ENCODE measurements around the gene ETV3.

ETV3 gene

GRCh38 chr1:157163273-157164127 lies 25.3 kb upstream of the ETV3 start:
- peak; percentile 59 for DNase-seq

GRCh38 chr1:157162345-157162744 lies 24.1 kb upstream of the ETV3 start:
- DNase-seq: peak; percentile 23

GRCh38 chr1:157161901-157162300 lies 23.7 kb upstream of the ETV3 start:
- no peak for DNase-seq

- DNase-seq: no peak
Observed at GRCh38 chr1:157158967-157159366, 20.8 kb upstream of the ETV3 start.

GRCh38 chr1:157157501-157158190 lies 19.5 kb upstream of the ETV3 start:
- no peak for DNase-seq

- DNase-seq: peak; percentile 83
Observed at GRCh38 chr1:157156058-157156541, 17.9 kb upstream of the ETV3 start.

- DNase-seq: peak; percentile 32
Observed at GRCh38 chr1:157155658-157156057, 17.5 kb upstream of the ETV3 start.

GRCh38 chr1:157154940-157155514 lies 16.8 kb upstream of the ETV3 start:
- peak; percentile 41 for DNase-seq

- DNase-seq: no peak
Observed at GRCh38 chr1:157154291-157154690, 16.1 kb upstream of the ETV3 start.

- no peak for DNase-seq
Observed at GRCh38 chr1:157153746-157154145, 15.6 kb upstream of the ETV3 start.

GRCh38 chr1:157152510-157152909 lies 14.3 kb upstream of the ETV3 start:
- DNase-seq: no peak

GRCh38 chr1:157151506-157151905 lies 13.3 kb upstream of the ETV3 start:
- DNase-seq: no peak

GRCh38 chr1:157151073-157151472 lies 12.9 kb upstream of the ETV3 start:
- no peak for DNase-seq

- DNase-seq: no peak
Observed at GRCh38 chr1:157150631-157151030, 12.4 kb upstream of the ETV3 start.

- no peak for DNase-seq
Observed at GRCh38 chr1:157147906-157148700, 9.9 kb upstream of the ETV3 start.

GRCh38 chr1:157147037-157147436 lies 8.8 kb upstream of the ETV3 start:
- no peak for DNase-seq

GRCh38 chr1:157146244-157146643 lies 8.0 kb upstream of the ETV3 start:
- no peak for DNase-seq

- DNase-seq: no peak
Observed at GRCh38 chr1:157145076-157145475, 6.9 kb upstream of the ETV3 start.

GRCh38 chr1:157144509-157144908 lies 6.3 kb upstream of the ETV3 start:
- DNase-seq: no peak

GRCh38 chr1:157142765-157143423 lies 4.7 kb upstream of the ETV3 start:
- no peak for DNase-seq

GRCh38 chr1:157142201-157142600 lies 4.0 kb upstream of the ETV3 start:
- DNase-seq: no peak

All from right kidney (tissue), 1 donor.